Colonic mucosa (tissue), 4 donors: ENCODE results near the gene AIDA. TPM values are rescaled to one million over a fixed set of nuclear protein-coding genes. Genes with fewer than 3 reads are reported as not detected.

Source experiments
- DNase-seq: peaks from one replicate; pipeline ENCODE4 v3.0.0-alpha.2; 2020
- H3K27ac ChIP-seq: fragments of 200-600 bp; one replicate; pipeline ENCODE4 v1.8.0; 2021
- H3K27me3 ChIP-seq: fragments of 200-600 bp; one replicate; pipeline ENCODE4 v1.8.0; 2021
- H3K36me3 ChIP-seq: fragments of 200-600 bp; one replicate; pipeline ENCODE4 v1.8.0; 2021
- H3K4me1 ChIP-seq: fragments of 200-600 bp; one replicate; pipeline ENCODE4 v1.8.0; 2021; ENCODE audit warnings: mild to moderate bottlenecking
- H3K4me3 ChIP-seq: fragments of 200-600 bp; one replicate; pipeline ENCODE4 v1.8.0; 2021
- H3K9ac ChIP-seq, 2 donors: one replicate each; pipeline ENCODE4 v1.7.0; 2013; ENCODE audit warnings: control low read depth in 2 of 2, low read depth in 2 of 2, low read length in 2 of 2
- H3K9me3 ChIP-seq: fragments of 200-600 bp; one replicate; pipeline ENCODE4 v1.8.0; 2021
- CTCF ChIP-seq: fragments of 200-600 bp; IDR thresholded peaks from one replicate; pipeline ENCODE4 v1.8.0; 2022; ENCODE audit warnings: antibody characterized with exemption, mild to moderate bottlenecking
- intact Hi-C: fragments of 100-400 bp; cut with DNase I; formaldehyde crosslinking; loops from one replicate; pipeline ENCODE4 v1.14.1; 2022
- total RNA-seq, 2 donors: library from RNA; stranded (reverse); fragmentation: NEBNext Ultra II Directional in 1 of 2; extraction: Animal tissue kit (Norgen Biotek cat#: 25700) in 1 of 2; gene quantifications; one replicate each; pipeline ENCODE4 v1.2.1, GENCODE V29; 2021
- donor health status: healthy.
- donor health status: DM: no; HTN: no; CAD: no.
- donor health status: DM: no; HTN: no; CAD: no.

The AIDA gene
- total RNA-seq, 2 donors from 2014 or later = 36.0 to 44.1 TPM

GRCh38 chr1:222709700-222710153 is 2.6 kb downstream of the AIDA start:
- Histone ChIP-seq H3K9ac (no peak overlapping the region), H3K36me3 (no peaks in the 10 kb centered on the region), H3K27me3 (no peaks in the 10 kb centered on the region), H3K4me1 (no peaks in the 10 kb centered on the region), H3K9me3 (no peaks in the 10 kb centered on the region), H3K27ac (no peak overlapping the region), H3K4me3 (no peak overlapping the region)
- intact Hi-C loops = loop anchor here (5.0 to 10.0 kb wide), 2 partner anchors 57 to 245 kb away; no protein-coding TSS in a partner anchor
- no peak for TF ChIP-seq CTCF
- DNase-seq = no peak

GRCh38 chr1:222706815-222707214 is 5.5 kb downstream of the AIDA start:
- no peaks in the 10 kb centered on the region for H3K27me3 ChIP-seq

GRCh38 chr1:222704260-222704659 is 8.0 kb downstream of the AIDA start:
- no peaks in the 10 kb centered on the region for H3K4me1 ChIP-seq
- no peak overlapping the region for H3K27ac ChIP-seq
- no peaks in the 10 kb centered on the region for H3K27me3 ChIP-seq
- no peak overlapping the region for H3K4me3 ChIP-seq
- no peak for TF ChIP-seq CTCF
- H3K36me3 ChIP-seq = no peaks in the 10 kb centered on the region
- DNase-seq = no peak
- H3K9me3 ChIP-seq = no peaks in the 10 kb centered on the region
- intact Hi-C loops = loop anchor here (10.0 kb wide), 1 partner anchor 239 kb away; no protein-coding TSS in a partner anchor
- H3K9ac ChIP-seq = no peak overlapping the region

More at GRCh38 chr1:222706815-222707214, 5.5 kb downstream of the AIDA start:
- no peak for DNase-seq
- no peak overlapping the region for H3K9ac ChIP-seq
- TF ChIP-seq CTCF = no peak
- H3K9me3 ChIP-seq = no peaks in the 10 kb centered on the region
- H3K4me3 ChIP-seq = no peak overlapping the region
- no peaks in the 10 kb centered on the region for H3K36me3 ChIP-seq
- no peak overlapping the region for H3K27ac ChIP-seq
- intact Hi-C loops = loop anchor here (10.0 kb wide), 1 partner anchor 242 kb away; no protein-coding TSS in a partner anchor
- H3K4me1 ChIP-seq = no peaks in the 10 kb centered on the region

- intact Hi-C loops = loop anchor here (10.0 kb wide), 1 partner anchor 237 kb away; no protein-coding TSS in a partner anchor
Observed at GRCh38 chr1:222702210-222702609, 10.1 kb downstream of the AIDA start.

GRCh38 chr1:222697826-222698225 is 14.5 kb downstream of the AIDA start:
- no peaks in the 10 kb centered on the region for H3K27me3 ChIP-seq
- H3K9me3 ChIP-seq = no peaks in the 10 kb centered on the region
- no peak overlapping the region for H3K9ac ChIP-seq
- DNase-seq = no peak
- H3K4me1 ChIP-seq = no peaks in the 10 kb centered on the region
- H3K4me3 ChIP-seq = no peak overlapping the region
- no peak for TF ChIP-seq CTCF
- H3K27ac ChIP-seq = no peak overlapping the region
- intact Hi-C loops = no loop called here
- H3K36me3 ChIP-seq = no peaks in the 10 kb centered on the region

More at GRCh38 chr1:222702210-222702609, 10.1 kb downstream of the AIDA start:
- H3K4me3 ChIP-seq = no peak overlapping the region
- H3K9me3 ChIP-seq = no peaks in the 10 kb centered on the region
- H3K27me3 ChIP-seq = no peaks in the 10 kb centered on the region
- DNase-seq = no peak
- no peaks in the 10 kb centered on the region for H3K4me1 ChIP-seq
- no peak for TF ChIP-seq CTCF
- H3K27ac ChIP-seq = no peak overlapping the region
- H3K9ac ChIP-seq = no peak overlapping the region
- no peaks in the 10 kb centered on the region for H3K36me3 ChIP-seq
